T-helper 2 cell (primary cell): ENCODE data around the gene TMEM234.

Source experiments
- DNase-seq, 5 experiments: peaks; one replicate each; pipeline versions ENCODE4 v3.0.0 to v3.0.0-alpha.2; 2012 to 2022

TMEM234 gene

GRCh38 chr1:32239790-32240139 lies 17.6 kb upstream of the TMEM234 start:
- no peak for DNase-seq

GRCh38 chr1:32239337-32239736 lies 17.2 kb upstream of the TMEM234 start:
- no peak for DNase-seq

- no peak for DNase-seq
These were observed 12.6 kb upstream of the TMEM234 start for GRCh38 chr1:32234792-32235191.

GRCh38 chr1:32232558-32233304 lies 10.6 kb upstream of the TMEM234 start:
- DNase-seq: no peak

- DNase-seq: no peak
These were observed 9.8 kb upstream of the TMEM234 start for GRCh38 chr1:32231843-32232432.

- DNase-seq: no peak
These were observed 6.6 kb upstream of the TMEM234 start for GRCh38 chr1:32228771-32229170.

- no peak for DNase-seq
These were observed 2.1 kb upstream of the TMEM234 start for GRCh38 chr1:32224285-32224684.

GRCh38 chr1:32223683-32224082 lies 1.5 kb upstream of the TMEM234 start:
- no peak for DNase-seq

- DNase-seq: no peak
These were observed 573 bp downstream of the TMEM234 start for GRCh38 chr1:32221581-32221979.

GRCh38 chr1:32220746-32221580 lies 1.2 kb downstream of the TMEM234 start:
- no peak for DNase-seq

- DNase-seq: no peak
These were observed 3.1 kb downstream of the TMEM234 start for GRCh38 chr1:32219022-32219421.

- DNase-seq: no peak
These were observed 5.6 kb downstream of the TMEM234 start for GRCh38 chr1:32216566-32216965.

GRCh38 chr1:32215629-32216480 lies 6.3 kb downstream of the TMEM234 start:
- peak in 4 of 5 experiments; percentile 16 to 68 (median 44) for DNase-seq

GRCh38 chr1:32208891-32209328 lies 13.2 kb downstream of the TMEM234 start, which contains the start of gene DCDC2B:
Gene DCDC2B, plus strand, starts transcription at chr1:32209089. Its CDS starts 5 bp downstream, at chr1:32209094.
- no peak for DNase-seq

- DNase-seq: no peak
These were observed 13.7 kb downstream of the TMEM234 start for GRCh38 chr1:32208469-32208868.

GRCh38 chr1:32205401-32206370 lies 16.5 kb downstream of the TMEM234 start, which contains the start of gene IQCC:
Gene IQCC, plus strand, starts transcription at chr1:32205671. Its CDS starts 11 bp downstream, at chr1:32205682.
- peak; percentile 72 to 88 (median 80) for DNase-seq

- no peak for DNase-seq
These were observed 17.2 kb downstream of the TMEM234 start for GRCh38 chr1:32204943-32205361.

- DNase-seq: peak; percentile 49 to 82 (median 73)
These were observed 20.9 kb downstream of the TMEM234 start for GRCh38 chr1:32201011-32201855.

GRCh38 chr1:32200226-32201010 lies 21.7 kb downstream of the TMEM234 start, which contains the start of gene CCDC28B:
Gene CCDC28B, plus strand, starts transcription at chr1:32200595. Its CDS starts 1,341 bp downstream, at chr1:32201936.
- peak in 4 of 5 experiments; percentile 30 to 76 (median 49) for DNase-seq
